Endothelial cell (in vitro differentiated cells): ENCODE measurements around the gene FMN1. TPM values are rescaled to one million over a fixed set of nuclear protein-coding genes. Genes with fewer than 3 reads are reported as not detected.

Experiments used
- DNase-seq: peaks from one replicate; pipeline ENCODE4 v3.0.0; 2021; ENCODE audit warnings: low spot score
- H3K27ac Mint-ChIP-seq: one replicate; pipeline ENCODE4 v1.8.0; 2021; ENCODE audit warnings: mixed read lengths, inconsistent platforms; ENCODE audit not compliant: unreplicated experiment
- H3K27me3 Mint-ChIP-seq: one replicate; pipeline ENCODE4 v1.8.0; 2021; ENCODE audit warnings: mild to moderate bottlenecking, moderate library complexity, mixed read lengths, inconsistent platforms; ENCODE audit not compliant: unreplicated experiment
- H3K36me3 Mint-ChIP-seq: one replicate; pipeline ENCODE4 v1.8.0; 2021; ENCODE audit warnings: mild to moderate bottlenecking, low read depth, mixed read lengths, inconsistent platforms; ENCODE audit not compliant: unreplicated experiment
- H3K4me1 Mint-ChIP-seq: one replicate; pipeline ENCODE4 v1.8.0; 2021; ENCODE audit warnings: mild to moderate bottlenecking, mixed read lengths, inconsistent platforms; ENCODE audit not compliant: unreplicated experiment
- H3K4me3 Mint-ChIP-seq: one replicate; pipeline ENCODE4 v1.8.0; 2021; ENCODE audit warnings: mild to moderate bottlenecking, mixed read lengths, inconsistent platforms; ENCODE audit not compliant: unreplicated experiment
- H3K9me3 Mint-ChIP-seq: one replicate; pipeline ENCODE4 v1.8.0; 2021; ENCODE audit warnings: mixed read lengths, inconsistent platforms; ENCODE audit not compliant: unreplicated experiment
- CTCF ChIP-seq: fragments of 200-600 bp; sonication (generic); IDR thresholded peaks from one replicate; pipeline ENCODE4 v1.5.0; 2021; ENCODE audit warnings: antibody characterized with exemption; ENCODE audit not compliant: unreplicated experiment
- total RNA-seq: library from RNA; stranded (reverse); fragmentation: NEBNext Ultra II Directional; extraction: Animal tissue kit (Norgen Biotek cat#: 25700); gene quantifications from one replicate; pipeline ENCODE4 v1.2.1, GENCODE V29; 2021; ENCODE audit not compliant: unreplicated experiment

The FMN1 gene
- total RNA-seq, 1 donor from 2014 or later = 1.3 TPM

GRCh38 chr15:32877252-32878019 is 317.1 kb downstream of the FMN1 start:
- no peak for TF ChIP-seq CTCF
- Mint-ChIP-seq H3K36me3 (no peaks in the 10 kb centered on the region), H3K27ac (no peak overlapping the region), H3K9me3 (no peaks in the 10 kb centered on the region), H3K4me1 (no peaks in the 10 kb centered on the region), H3K4me3 (no peak overlapping the region), H3K27me3 (peaks cover 2% of the 10 kb centered on the region)
- no peak for DNase-seq

- Mint-ChIP-seq H3K9me3 (no peaks in the 10 kb centered on the region), H3K4me1 (no peaks in the 10 kb centered on the region), H3K27ac (no peak overlapping the region), H3K36me3 (no peaks in the 10 kb centered on the region), H3K27me3 (no peaks in the 10 kb centered on the region), H3K4me3 (no peak overlapping the region)
- DNase-seq = no peak
- TF ChIP-seq CTCF = no peak
Measured at GRCh38 chr15:32873284-32874114, 321.0 kb downstream of the FMN1 start.

GRCh38 chr15:32872621-32873283 is 321.8 kb downstream of the FMN1 start:
- no peak overlapping the region for H3K27ac Mint-ChIP-seq

GRCh38 chr15:32871883-32872282 is 322.6 kb downstream of the FMN1 start:
- Mint-ChIP-seq H3K36me3 (no peaks in the 10 kb centered on the region), H3K9me3 (no peaks in the 10 kb centered on the region), H3K4me1 (peaks cover 2% of the 10 kb centered on the region), H3K27ac (no peak overlapping the region), H3K27me3 (no peaks in the 10 kb centered on the region), H3K4me3 (no peak overlapping the region)
- DNase-seq = no peak
- no peak for TF ChIP-seq CTCF

More at GRCh38 chr15:32872621-32873283, 321.8 kb downstream of the FMN1 start:
- H3K4me3 Mint-ChIP-seq = no peak overlapping the region
- H3K36me3 Mint-ChIP-seq = no peaks in the 10 kb centered on the region
- H3K9me3 Mint-ChIP-seq = no peaks in the 10 kb centered on the region
- TF ChIP-seq CTCF = no peak
- no peak for DNase-seq
- no peaks in the 10 kb centered on the region for H3K4me1 Mint-ChIP-seq
- H3K27me3 Mint-ChIP-seq = no peaks in the 10 kb centered on the region
